GM12878 (cell line): ENCODE measurements around the gene CYP1A1. TPM values are rescaled to one million over a fixed set of nuclear protein-coding genes. Genes with fewer than 3 reads are reported as not detected.

Experiments used
- E4F1 ChIP-seq: fragments of 450-650 bp; IDR thresholded peaks from 2 replicates; pipeline ENCODE4 v1.6.1; 2018; ENCODE audit warnings: borderline replicate concordance, mild to moderate bottlenecking; ENCODE audit not compliant: partially characterized antibody
- EGR1 ChIP-seq, 2 experiments: IDR thresholded peaks; 1 replicate in 1 of 2; 2 replicates in 1 of 2; pipeline ENCODE4 v1.6.1; 2011 to 2012; ENCODE audit warnings: low read depth in 2 of 2, low read length in 2 of 2, borderline replicate concordance in 1 of 2, mild to moderate bottlenecking in 1 of 2, moderate library complexity in 1 of 2
- ELK1 ChIP-seq: IDR thresholded peaks from 2 replicates; pipeline ENCODE4 v1.6.1; 2012; ENCODE audit warnings: low read depth, low read length, improper control_type of control experiment
- FOS ChIP-seq: IDR thresholded peaks from 3 replicates; pipeline ENCODE4 v1.6.1; 2011; ENCODE audit warnings: borderline replicate concordance; ENCODE audit not compliant: insufficient read length; ENCODE audit errors: extremely low read depth
- FOXM1 ChIP-seq: IDR thresholded peaks from 2 replicates; pipeline ENCODE4 v1.6.1; 2012; ENCODE audit warnings: low read depth, mild to moderate bottlenecking, inconsistent platforms, low read length, moderate library complexity
- GATAD2B ChIP-seq: fragments of 450-650 bp; conservative IDR thresholded peaks from 2 replicates; pipeline ENCODE4 v1.6.1; 2017; ENCODE audit warnings: low read depth, mild to moderate bottlenecking, moderate library complexity
- POLR2A ChIP-seq: IDR thresholded peaks from 2 replicates; pipeline ENCODE4 v1.6.1; 2011; ENCODE audit warnings: low read depth, mild to moderate bottlenecking, low read length
- RCOR1 ChIP-seq: conservative IDR thresholded peaks from 2 replicates; pipeline ENCODE4 v1.6.1; 2012; ENCODE audit warnings: low read depth, low read length, improper control_type of control experiment
- SMAD5 ChIP-seq: IDR thresholded peaks from 2 replicates; pipeline ENCODE4 v1.6.1; 2016; ENCODE audit warnings: antibody characterized with exemption, low read depth
- SPI1 ChIP-seq: IDR thresholded peaks from 2 replicates; pipeline ENCODE4 v1.6.1; 2011; ENCODE audit warnings: low read depth, mild to moderate bottlenecking, low read length, moderate library complexity, borderline replicate concordance; ENCODE audit not compliant: insufficient read depth
- SRF ChIP-seq, 2 experiments: IDR thresholded peaks; 2 replicates each; pipeline ENCODE4 v1.6.1; 2011; ENCODE audit warnings: low read depth in 2 of 2, low read length in 2 of 2, mild to moderate bottlenecking in 1 of 2, moderate library complexity in 1 of 2
- ZBED1 ChIP-seq: IDR thresholded peaks from 2 replicates; pipeline ENCODE4 v1.6.1; 2016; ENCODE audit warnings: borderline replicate concordance
- polyA plus RNA-seq, 11 experiments: library from polyadenylated mRNA; depleted of rRNA in 4 of 11; unstranded in 6 of 11; stranded (reverse) in 5 of 11; fragments of >200 nt; fragmentation: Nextera tagmentation in 4 of 11; fragmentation: Illumina TruSeq in 1 of 11; extraction: Ambion mirVana in 4 of 11; extraction: Trizol in 1 of 11; gene quantifications; 1 replicate in 1 of 11; 2 replicates in 10 of 11; pipeline versions ENCODE4 v1.2.1 to v1.2.3, GENCODE V29; 2011 to 2016; ENCODE audit warnings: inconsistent platforms in 2 of 11, missing spikeins in 2 of 11, low read depth in 1 of 11
- total RNA-seq, 4 experiments: library from RNA; depleted of rRNA in 3 of 4; stranded (reverse); fragments of >200 nt in 3 of 4; fragmentation: Illumina TruSeq in 1 of 4; extraction: Trizol in 1 of 4; gene quantifications; 2 replicates each; pipeline versions ENCODE4 v1.2.1 to v1.2.3, GENCODE V29; 2013 to 2021
- TF ChIP-seq, protein P1 (sequence below): IDR thresholded peaks from 2 replicates; pipeline ENCODE4 v1.6.1; 2012; ENCODE audit warnings: low read depth, low read length, improper control_type of control experiment

CYP1A1 gene
- total and polyA plus RNA-seq, 10 of the 15 experiments (the other 5 are each of a cell fraction or from before 2014, with no cell fraction given), result 0.04 to 0.71 (median 0.07) TPM; not detected in 4

GRCh38 chr15:74695597-74696397, 29.5 kb downstream of the CYP1A1 start, which contains the start of gene EDC3 (continued):
- peak; percentile 94 for TF ChIP-seq ELK1
- TF ChIP-seq RCOR1, result no peak
- TF ChIP-seq SPI1, result peak; percentile 36; the same call in 1 of the 2 replicates
- no peak for TF ChIP-seq FOS
- 0 out of 3 replicates have a peak, but pooled peaks of 1 of the 2 experiments have one; percentile 51 for TF ChIP-seq EGR1 (IDR thresholded peaks at IDR 0.05; ENCODE audit: borderline replicate concordance in 1 of 2, low read depth in 2 of 2, low read length in 2 of 2)
- TF ChIP-seq, protein P1, sequence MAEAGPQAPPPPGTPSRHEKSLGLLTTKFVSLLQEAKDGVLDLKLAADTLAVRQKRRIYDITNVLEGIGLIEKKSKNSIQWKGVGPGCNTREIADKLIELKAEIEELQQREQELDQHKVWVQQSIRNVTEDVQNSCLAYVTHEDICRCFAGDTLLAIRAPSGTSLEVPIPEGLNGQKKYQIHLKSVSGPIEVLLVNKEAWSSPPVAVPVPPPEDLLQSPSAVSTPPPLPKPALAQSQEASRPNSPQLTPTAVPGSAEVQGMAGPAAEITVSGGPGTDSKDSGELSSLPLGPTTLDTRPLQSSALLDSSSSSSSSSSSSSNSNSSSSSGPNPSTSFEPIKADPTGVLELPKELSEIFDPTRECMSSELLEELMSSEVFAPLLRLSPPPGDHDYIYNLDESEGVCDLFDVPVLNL, result peak; percentile 97
- TF ChIP-seq GATAD2B, result peak; percentile 75
- TF ChIP-seq SRF (IDR thresholded peaks at IDR 0.05; ENCODE audit: low read depth in 2 of 2, low read length in 2 of 2), result peak in 1 of 2 experiments; percentile 87; a peak in 2 of 4 replicates
- no peak for TF ChIP-seq ZBED1
- TF ChIP-seq SMAD5, result peak; percentile 58; the same call in 1 of the 2 replicates
- peak; percentile 85 for TF ChIP-seq POLR2A
- no peak for TF ChIP-seq FOXM1
- TF ChIP-seq E4F1, result peak; percentile 19
